HG03066 (cell line): ENCODE measurements around the gene GOLGA5.
"Not testable (repeated sequence)": the region's sequence is repeated elsewhere in the genome, so short reads cannot be mapped to it uniquely, and the experiment has no call there.

ENCODE experiments used
- ATAC-seq: cut with Tn5 transposase; IDR thresholded peaks from one replicate; pipeline ENCODE4 v1.9.1; 2021; ENCODE audit warnings: low read depth; ENCODE audit not compliant: unreplicated experiment

The GOLGA5 gene

GRCh38 chr14:92819680-92820535 is 25.8 kb downstream of the GOLGA5 start:
- not testable (repeated sequence) for ATAC-seq

GRCh38 chr14:92820536-92820840 is 26.4 kb downstream of the GOLGA5 start:
- not testable (repeated sequence) for ATAC-seq

DNA sequence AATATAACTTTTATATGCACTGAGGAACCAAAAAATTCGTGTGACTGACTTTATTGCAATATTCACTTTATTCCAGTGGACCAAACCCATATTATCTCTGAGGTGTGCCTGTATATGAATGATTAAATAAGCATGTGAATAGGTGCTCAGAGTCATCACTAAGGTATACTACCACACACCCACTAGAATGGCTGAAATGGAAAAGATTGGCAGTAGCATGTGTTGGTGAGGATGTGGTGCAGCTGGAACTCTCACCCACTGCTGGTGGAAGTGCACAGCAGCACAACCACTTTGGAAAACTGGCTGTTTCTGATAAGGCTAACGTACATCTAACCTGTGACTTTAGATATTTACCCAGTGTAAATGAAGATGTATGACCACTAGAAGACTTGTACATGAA is 36.8 kb downstream of the GOLGA5 start:
- ATAC-seq, result no peak

- no peak for ATAC-seq
Observed at GRCh38 chr14:92832137-92832700, 38.1 kb downstream of the GOLGA5 start.

GRCh38 chr14:92841930-92842329 is 47.8 kb downstream of the GOLGA5 start:
- no peak for ATAC-seq

DNA sequence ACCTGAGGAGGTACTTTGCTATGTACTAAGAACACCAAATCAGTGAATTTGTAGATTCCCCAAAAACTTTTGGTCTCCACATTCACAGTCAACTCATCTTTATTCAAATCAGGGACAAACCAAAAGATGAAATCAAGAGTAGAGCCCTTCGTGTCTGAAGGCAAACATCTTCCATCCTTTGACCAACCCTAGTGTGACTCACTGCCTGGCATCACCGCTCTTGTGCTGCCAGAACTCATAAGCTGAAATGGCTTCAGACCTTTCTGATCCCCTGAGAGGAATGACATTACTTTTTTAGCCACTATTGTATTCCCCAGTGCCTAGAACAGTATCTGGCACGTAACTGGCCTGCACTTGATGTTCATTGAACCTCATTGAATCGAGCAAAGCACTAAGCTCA is 50.1 kb downstream of the GOLGA5 start:
- no peak for ATAC-seq

- peak; percentile 86 for ATAC-seq
Observed at GRCh38 chr14:92846162-92846897, 52.2 kb downstream of the GOLGA5 start.

DNA sequence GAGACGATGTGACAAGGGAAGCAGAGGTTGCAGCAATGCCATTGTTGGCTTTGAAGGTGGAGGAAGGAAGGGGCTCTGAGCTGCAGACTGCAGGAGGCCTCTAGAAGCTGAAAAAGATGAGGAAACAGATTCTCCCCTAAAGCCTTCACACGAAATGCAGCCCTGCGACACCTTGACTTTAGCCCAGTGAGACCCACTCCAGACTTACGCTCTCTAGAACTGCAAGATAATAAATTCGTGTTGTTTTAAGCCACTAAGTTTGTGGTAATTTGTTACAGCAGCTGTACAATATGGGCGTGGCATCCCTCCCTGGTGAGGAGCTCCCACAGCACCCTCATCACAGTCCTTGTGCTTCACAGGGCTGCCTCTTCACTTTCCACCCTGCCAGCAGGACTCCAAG is 53.2 kb downstream of the GOLGA5 start:
- no peak for ATAC-seq

DNA sequence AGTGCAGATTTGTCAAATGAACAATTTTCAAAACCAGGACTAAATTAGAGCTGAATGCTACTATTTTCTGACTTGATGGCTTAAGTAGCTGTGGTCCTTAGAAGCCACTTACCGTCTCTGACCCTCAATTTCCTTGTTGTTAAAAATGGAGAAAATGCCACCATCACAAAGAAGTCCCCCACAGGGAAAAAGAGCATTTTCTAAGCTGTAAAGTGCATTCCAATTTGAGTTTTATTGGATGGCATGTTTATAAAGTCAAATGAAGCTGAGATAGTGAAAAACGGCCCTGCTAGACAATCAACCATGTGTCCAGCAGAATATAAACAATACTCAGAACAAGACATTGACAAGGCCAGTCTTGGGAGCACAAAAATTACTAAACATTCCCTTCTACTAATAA is 53.6 kb downstream of the GOLGA5 start:
- ATAC-seq, result no peak

- no peak for ATAC-seq
Observed at GRCh38 chr14:92848887-92849286, 54.8 kb downstream of the GOLGA5 start.

DNA sequence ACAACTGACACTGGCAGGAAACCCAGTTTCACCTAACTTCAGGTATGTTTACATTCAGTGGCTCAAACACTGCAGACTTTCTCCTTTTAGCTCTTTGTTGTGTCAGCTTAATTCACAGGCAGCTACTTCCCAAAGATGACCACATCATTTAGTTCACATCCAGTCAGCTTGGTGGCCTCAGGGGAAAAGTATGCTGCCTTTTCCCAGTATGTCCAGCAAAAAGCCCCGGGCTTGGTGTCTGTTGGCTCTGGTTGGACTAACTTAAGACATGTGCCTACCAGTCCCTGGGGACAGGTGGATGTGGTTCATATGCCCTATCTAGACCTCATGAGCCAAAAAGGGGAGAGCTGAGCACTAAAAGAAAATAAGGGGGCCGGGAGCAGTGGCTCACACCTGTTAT is 56.4 kb downstream of the GOLGA5 start:
- ATAC-seq, result no peak

DNA sequence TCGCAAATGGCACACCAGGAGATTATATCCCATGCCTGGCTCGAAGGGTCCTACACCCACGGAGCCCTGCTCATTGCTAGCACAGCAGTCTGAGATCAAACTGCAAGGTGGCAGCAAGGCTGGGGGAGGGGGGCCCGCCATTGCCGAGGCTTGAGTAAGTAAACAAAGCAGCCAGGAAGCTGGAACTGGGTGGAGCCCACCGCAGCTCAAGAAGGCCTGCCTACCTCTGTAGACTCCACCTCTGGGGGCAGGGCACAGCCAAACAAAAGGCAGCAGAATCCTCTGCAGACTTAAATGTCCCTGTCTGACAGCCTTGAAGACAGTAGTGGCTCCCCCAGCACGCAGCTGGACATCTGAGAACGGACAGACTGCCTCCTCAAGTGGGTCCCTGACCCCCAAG is 59.0 kb downstream of the GOLGA5 start:
- ATAC-seq, result not testable (repeated sequence)

DNA sequence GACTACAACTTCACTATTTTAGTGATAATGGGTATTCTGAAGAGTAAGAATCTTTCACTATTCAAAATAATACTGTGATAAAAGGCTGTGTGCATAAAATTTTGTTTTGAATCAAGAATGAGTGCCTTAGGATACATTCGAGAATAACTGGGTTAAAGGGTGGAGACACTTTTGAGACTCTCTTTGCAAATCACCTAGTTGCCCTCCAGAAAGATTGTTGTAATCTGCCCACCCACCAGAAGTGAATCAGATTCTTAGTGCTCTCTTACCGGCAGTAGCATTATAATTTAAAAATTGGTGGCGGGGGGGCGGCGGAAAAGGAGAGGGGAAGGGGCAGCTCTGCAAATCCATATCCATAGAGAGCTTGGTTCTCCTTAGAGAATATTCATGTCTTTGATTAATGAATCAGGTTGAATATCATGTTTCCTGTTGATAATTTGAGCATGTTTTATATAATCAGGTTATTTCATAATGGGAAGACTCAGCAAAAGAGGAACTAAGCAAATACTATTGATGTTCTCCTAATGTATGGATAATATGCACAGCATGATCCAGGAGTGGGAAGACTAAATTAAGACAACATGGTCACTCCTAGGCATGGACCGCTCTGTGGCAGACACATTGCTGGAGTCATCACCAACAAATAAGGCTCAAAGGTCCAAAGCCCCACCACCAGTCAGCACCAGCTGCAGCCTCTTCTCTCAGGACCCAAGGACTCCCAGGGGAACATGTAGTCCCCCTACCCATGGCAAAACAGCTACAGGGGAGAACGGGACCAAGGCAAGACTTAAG is 66.1 kb downstream of the GOLGA5 start:
- no peak for ATAC-seq

DNA sequence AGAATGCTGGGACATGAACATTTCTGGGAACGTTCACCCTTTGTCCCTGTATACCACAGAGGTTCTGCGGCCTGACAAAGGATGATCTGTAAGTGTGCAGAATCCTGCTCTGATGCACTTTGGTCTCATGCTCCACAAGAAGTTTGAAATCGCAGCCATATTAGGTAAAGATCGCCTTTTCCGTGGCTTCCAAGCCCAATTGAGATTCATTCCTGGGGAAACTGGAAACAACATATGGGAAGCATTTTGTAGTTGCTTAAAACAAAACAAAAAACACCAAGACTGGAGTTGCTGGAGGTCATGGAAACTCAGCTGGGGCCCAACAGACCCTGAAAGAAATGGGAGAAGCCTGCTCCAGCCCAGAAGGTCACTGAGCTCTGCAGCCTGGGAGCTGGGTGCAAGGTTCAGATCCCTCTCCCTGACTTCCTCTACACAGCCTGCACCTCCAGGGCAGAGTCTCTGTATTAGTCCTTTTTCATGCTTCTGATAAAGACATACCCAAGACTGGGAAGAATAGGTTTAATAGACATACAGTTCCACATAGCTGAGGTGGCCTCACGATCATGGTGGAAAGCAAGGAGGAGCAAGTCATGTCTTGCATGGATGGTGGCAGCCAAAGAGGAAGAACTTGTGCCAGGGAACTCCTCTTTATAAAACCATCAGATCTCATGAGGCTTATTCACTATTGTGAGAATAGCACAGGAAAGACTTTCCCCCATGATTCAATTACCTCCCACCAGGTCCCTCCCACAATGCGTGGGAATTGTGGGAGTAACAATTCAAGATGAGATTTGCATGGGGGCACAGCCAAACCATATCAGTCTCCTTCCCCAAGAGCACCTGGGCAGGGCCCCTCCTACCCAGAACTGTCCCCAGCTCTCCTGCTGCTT is 68.0 kb downstream of the GOLGA5 start:
- no peak for ATAC-seq

GRCh38 chr14:92863286-92864080 is 69.4 kb downstream of the GOLGA5 start:
- no peak for ATAC-seq

GRCh38 chr14:92865674-92866073 is 71.6 kb downstream of the GOLGA5 start:
- ATAC-seq, result no peak

- ATAC-seq, result no peak
Observed at GRCh38 chr14:92866181-92866752, 72.2 kb downstream of the GOLGA5 start.

GRCh38 chr14:92866901-92867865 is 73.1 kb downstream of the GOLGA5 start:
- ATAC-seq, result no peak
